Loucy (cell line): Measurements from ENCODE around the gene ZFP91.

ENCODE experiments used
- CTCF ChIP-seq: fragments of 200-600 bp; sonication (generic); conservative IDR thresholded peaks from 2 replicates; pipeline ENCODE4 v1.5.1; 2014; ENCODE audit warnings: mild to moderate bottlenecking, antibody characterized with exemption, low read length
- EZH2phosphoT487 ChIP-seq: fragments of 200-600 bp; IDR thresholded peaks from 2 replicates; pipeline ENCODE4 v1.6.1; 2018; ENCODE audit warnings: antibody characterized with exemption, mild to moderate bottlenecking, moderate library complexity, borderline replicate concordance

GRCh38 chr11:58654908-58655296 lies 76.0 kb downstream of the ZFP91 start:
- TF ChIP-seq CTCF (no peak), EZH2phosphoT487 (no peak)
